Measurements from ENCODE around the gene MPP1.
"Not testable (repeated sequence)": the region's sequence is repeated elsewhere in the genome, so short reads cannot be mapped to it uniquely, and the experiment has no call there.

The MPP1 gene

GRCh38 chrX:154804957-154805695, at the start of gene MPP1:
Gene MPP1, minus strand, starts transcription at chrX:154805485. Its CDS starts 112 bp downstream, at chrX:154805373.
- DNase-seq = peak; percentile 57 to 62

GRCh38 chrX:154850957-154851611, 45.8 kb upstream of the MPP1 start:
- no peak for DNase-seq

GRCh38 chrX:154840856-154841255, 35.6 kb upstream of the MPP1 start:
- no peak for DNase-seq

- DNase-seq = no peak
Observed at GRCh38 chrX:154836163-154836562, 30.9 kb upstream of the MPP1 start.

- no peak for DNase-seq
Observed at GRCh38 chrX:154834562-154834961, 29.3 kb upstream of the MPP1 start, which contains the start of gene SMIM9. Gene SMIM9, minus strand, starts transcription at chrX:154834662. Its CDS starts 3,806 bp downstream, at chrX:154830856.

GRCh38 chrX:154833746-154834274, 28.5 kb upstream of the MPP1 start:
- no peak for DNase-seq

- no peak for DNase-seq
Observed at GRCh38 chrX:154829926-154830442, 24.7 kb upstream of the MPP1 start.

GRCh38 chrX:154829134-154829533, 23.8 kb upstream of the MPP1 start:
- DNase-seq = no peak

- DNase-seq = no peak
Observed at GRCh38 chrX:154828016-154828408, 22.7 kb upstream of the MPP1 start.

- DNase-seq = no peak
Observed at GRCh38 chrX:154827194-154828015, 22.1 kb upstream of the MPP1 start.

GRCh38 chrX:154825586-154825985, 20.3 kb upstream of the MPP1 start:
- not testable (repeated sequence) for DNase-seq

GRCh38 chrX:154824638-154825037, 19.4 kb upstream of the MPP1 start:
- DNase-seq = no peak

- DNase-seq = no peak
Observed at GRCh38 chrX:154822029-154822428, 16.7 kb upstream of the MPP1 start.

- DNase-seq = no peak
Observed at GRCh38 chrX:154821523-154821922, 16.2 kb upstream of the MPP1 start.

GRCh38 chrX:154819771-154820341, 14.6 kb upstream of the MPP1 start:
- no peak for DNase-seq

- DNase-seq = no peak
Observed at GRCh38 chrX:154818916-154819770, 13.9 kb upstream of the MPP1 start.

GRCh38 chrX:154817048-154817618, 11.8 kb upstream of the MPP1 start:
- not testable (repeated sequence) for DNase-seq

- DNase-seq = not testable (repeated sequence)
Observed at GRCh38 chrX:154816326-154816898, 11.1 kb upstream of the MPP1 start.

- no peak for DNase-seq
Observed at GRCh38 chrX:154815274-154815818, 10.1 kb upstream of the MPP1 start.

GRCh38 chrX:154813801-154814200, 8.5 kb upstream of the MPP1 start:
- DNase-seq = no peak
